Natural killer cell (primary cell): ENCODE data around the gene KCNK4. TPM values are rescaled to one million over a fixed set of nuclear protein-coding genes. Genes with fewer than 3 reads are reported as not detected.

Experiments used
- ATAC-seq, 3 donors: fragments of 150-1000 bp in 2 of 3; fragments of 200-7000 bp in 1 of 3; cut with Tn5 transposase; 1 replicate in 1 of 3; 2 replicates in 2 of 3; pipeline ENCODE4 v1.10.0; 2021; ENCODE audit warnings: mild to moderate bottlenecking in 2 of 3, moderate library complexity in 2 of 3
- DNase-seq, 2 donors: peaks; one replicate each; pipeline versions ENCODE4 v3.0.0 to v3.0.0-alpha.2; 2013 to 2021; ENCODE audit warnings: mixed read lengths in 1 of 2
- H3K27ac ChIP-seq: one replicate; pipeline ENCODE4 v1.5.1; 2013; ENCODE audit warnings: mild to moderate bottlenecking, low read length
- H3K27me3 ChIP-seq: one replicate; pipeline ENCODE4 v1.6.1; 2013; ENCODE audit warnings: low read length; ENCODE audit not compliant: control insufficient read depth, insufficient read depth
- H3K36me3 ChIP-seq: one replicate; pipeline ENCODE4 v1.6.1; 2013; ENCODE audit warnings: low read length; ENCODE audit not compliant: control insufficient read depth, insufficient read depth
- H3K4me1 ChIP-seq: one replicate; pipeline ENCODE4 v1.6.1; 2013; ENCODE audit warnings: low read length; ENCODE audit not compliant: control insufficient read depth, insufficient read depth
- H3K4me3 ChIP-seq: one replicate; pipeline ENCODE4 v1.5.1; 2013; ENCODE audit warnings: low read length
- H3K9me3 ChIP-seq: one replicate; pipeline ENCODE4 v1.6.1; 2013; ENCODE audit warnings: low read length; ENCODE audit not compliant: control insufficient read depth, insufficient read depth
- H3K27ac Mint-ChIP-seq, 2 donors: one replicate each; pipeline ENCODE4 v1.8.0; 2022; ENCODE audit warnings: mild to moderate bottlenecking in 2 of 2, mixed read lengths in 2 of 2, moderate library complexity in 1 of 2
- H3K27me3 Mint-ChIP-seq, 2 donors: one replicate each; pipeline ENCODE4 v1.8.0; 2022; ENCODE audit warnings: low read depth in 2 of 2, mixed read lengths in 2 of 2
- H3K36me3 Mint-ChIP-seq: one replicate; pipeline ENCODE4 v1.8.0; 2022; ENCODE audit warnings: mixed read lengths
- H3K4me1 Mint-ChIP-seq, 2 donors: one replicate each; pipeline ENCODE4 v1.8.0; 2022; ENCODE audit warnings: mixed read lengths in 2 of 2
- H3K4me3 Mint-ChIP-seq: one replicate; pipeline ENCODE4 v1.8.0; 2022; ENCODE audit warnings: mild to moderate bottlenecking, moderate library complexity, mixed read lengths
- H3K9me3 Mint-ChIP-seq, 2 donors: one replicate each; pipeline ENCODE4 v1.8.0; 2022; ENCODE audit warnings: mixed read lengths in 2 of 2
- CTCF ChIP-seq: fragments of 200-600 bp; IDR thresholded peaks from one replicate; pipeline ENCODE4 v1.8.0; 2022; ENCODE audit warnings: antibody characterized with exemption
- WGBS: methylation state at CpG from one replicate; pipeline ENCODE4 v1.1.7; 2013; ENCODE audit warnings: missing lambda C conversion rate; ENCODE audit not compliant: insufficient coverage; 5-methylcytosine and 5-hydroxymethylcytosine counted together
- intact Hi-C: fragments of 100-400 bp; cut with micrococcal nuclease; formaldehyde crosslinking; loops from one replicate; pipeline ENCODE4 v1.14.2; 2022
- total RNA-seq, 4 donors: library from RNA; stranded (reverse); fragments of 120-200 nt in 1 of 4; gene quantifications; one replicate each; pipeline versions ENCODE4 v1.2.3 to v1.2.4, GENCODE V29; 2013 to 2022

KCNK4 gene
- total RNA-seq, 3 donors from 2014 or later (not counting 1 experiment from before 2014, with no cell fraction given): 0.30 to 0.86 TPM; not detected in 1

- H3K27me3 ChIP-seq: no peaks in the 10 kb centered on the region
- H3K4me3 ChIP-seq: no peak overlapping the region
- Mint-ChIP-seq H3K27me3 (no peaks in the 10 kb centered on the region), H3K27ac (no peak overlapping the region), H3K4me1 (peaks cover 0 to 15% of the 10 kb centered on the region in 2 donors), H3K9me3 (no peaks in the 10 kb centered on the region), H3K4me3 (no peak overlapping the region), H3K36me3 (no peaks in the 10 kb centered on the region)
- peaks cover 27% of the 10 kb centered on the region for H3K4me1 ChIP-seq
- H3K36me3 ChIP-seq: peaks cover 6% of the 10 kb centered on the region
- H3K9me3 ChIP-seq: no peaks in the 10 kb centered on the region
- no peak for DNase-seq
- WGBS: 83% methylated on average over 5 of the region's 5 CpGs
- intact Hi-C loops: no loop called here
- TF ChIP-seq CTCF: no peak
- no peak overlapping the region for H3K27ac ChIP-seq
- no peak for ATAC-seq
Observed at GRCh38 chr11:64253481-64253880, 37.6 kb upstream of the KCNK4 start.

- DNase-seq: no peak
- intact Hi-C loops: no loop called here
- no peaks in the 10 kb centered on the region for H3K9me3 Mint-ChIP-seq
- Histone ChIP-seq H3K4me3 (no peak overlapping the region), H3K36me3 (peaks cover 6% of the 10 kb centered on the region), H3K27ac (no peak overlapping the region), H3K27me3 (no peaks in the 10 kb centered on the region), H3K9me3 (no peaks in the 10 kb centered on the region), H3K4me1 (peaks cover 27% of the 10 kb centered on the region)
- ATAC-seq: no peak
- no peaks in the 10 kb centered on the region for H3K36me3 Mint-ChIP-seq
- H3K27me3 Mint-ChIP-seq: no peaks in the 10 kb centered on the region
- no peak overlapping the region for H3K4me3 Mint-ChIP-seq
- H3K4me1 Mint-ChIP-seq: peaks cover 0 to 12% of the 10 kb centered on the region in 2 donors
- TF ChIP-seq CTCF: no peak
- WGBS: 97% methylated on average over 7 of the region's 7 CpGs
- H3K27ac Mint-ChIP-seq: no peak overlapping the region
Observed at GRCh38 chr11:64254326-64254725, 36.8 kb upstream of the KCNK4 start.

GRCh38 chr11:64255135-64256128 is 35.7 kb upstream of the KCNK4 start:
- Mint-ChIP-seq H3K27ac (no peak overlapping the region), H3K27me3 (no peaks in the 10 kb centered on the region), H3K9me3 (no peaks in the 10 kb centered on the region), H3K36me3 (no peaks in the 10 kb centered on the region), H3K4me1 (peaks cover 0 to 19% of the 10 kb centered on the region in 2 donors), H3K4me3 (no peak overlapping the region)
- TF ChIP-seq CTCF: no peak
- intact Hi-C loops: no loop called here
- DNase-seq (no peak), ATAC-seq (no peak)
- WGBS: 95% methylated on average over 35 of the region's 35 CpGs
- H3K27me3 ChIP-seq: no peaks in the 10 kb centered on the region
- H3K4me1 ChIP-seq: peaks cover 25% of the 10 kb centered on the region
- H3K9me3 ChIP-seq: no peaks in the 10 kb centered on the region
- no peak overlapping the region for H3K4me3 ChIP-seq
- no peak overlapping the region for H3K27ac ChIP-seq
- peaks cover 6% of the 10 kb centered on the region for H3K36me3 ChIP-seq
